HG02852 (cell line): ENCODE measurements around the gene FOXD2.

ENCODE experiments used
- ATAC-seq: cut with Tn5 transposase; IDR thresholded peaks from one replicate; pipeline ENCODE4 v1.9.1; 2021; ENCODE audit warnings: mild to moderate bottlenecking, moderate library complexity; ENCODE audit not compliant: unreplicated experiment

FOXD2 gene

GRCh38 chr1:47459253-47459788 is 21.5 kb downstream of the FOXD2 start:
- ATAC-seq = no peak

GRCh38 chr1:47460040-47460439 is 22.2 kb downstream of the FOXD2 start:
- ATAC-seq = no peak

DNA sequence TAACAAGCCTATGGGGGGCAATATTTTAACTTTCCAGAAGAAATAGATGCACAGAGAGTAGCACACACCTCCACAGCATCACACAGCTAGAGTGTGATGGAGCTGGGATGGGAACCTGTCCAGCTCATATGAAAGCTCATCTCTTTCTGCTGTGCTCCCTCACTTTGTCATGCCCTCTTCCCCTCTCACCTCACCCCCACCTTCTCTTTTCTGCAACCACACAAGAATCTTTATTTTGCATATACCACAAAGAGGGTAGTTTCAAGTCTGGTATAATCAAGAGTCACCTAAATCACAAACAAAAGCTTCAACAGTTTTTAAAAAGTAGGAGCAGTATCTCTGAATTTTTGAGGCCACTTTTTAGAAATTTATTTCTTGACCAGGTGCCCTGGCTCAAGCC is 22.6 kb downstream of the FOXD2 start:
- no peak for ATAC-seq

GRCh38 chr1:47465605-47466004 is 27.8 kb downstream of the FOXD2 start:
- ATAC-seq = no peak

- ATAC-seq = no peak
These were observed 31.0 kb downstream of the FOXD2 start for GRCh38 chr1:47468709-47469389.

- no peak for ATAC-seq
These were observed 31.5 kb downstream of the FOXD2 start for GRCh38 chr1:47469390-47469759.

DNA sequence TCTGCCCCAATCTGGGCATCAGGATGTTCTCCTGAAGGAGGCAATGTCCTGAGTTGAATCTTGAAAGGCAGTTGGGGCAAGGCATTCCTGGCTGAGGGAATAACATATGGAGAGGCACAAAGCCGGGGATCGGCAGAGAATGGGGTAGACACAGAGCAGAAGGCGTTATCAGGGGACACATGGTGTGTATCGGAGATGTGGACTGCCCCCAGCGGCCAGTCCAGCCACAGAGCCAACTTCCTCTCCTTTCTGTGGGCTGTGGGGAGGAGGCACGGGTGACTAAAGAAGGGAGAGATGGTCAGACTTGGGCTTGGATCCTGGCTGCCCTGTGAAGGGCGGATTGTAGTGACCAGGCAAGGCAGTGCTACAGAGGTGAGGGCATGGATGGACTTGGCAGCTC is 32.1 kb downstream of the FOXD2 start:
- ATAC-seq = no peak

DNA sequence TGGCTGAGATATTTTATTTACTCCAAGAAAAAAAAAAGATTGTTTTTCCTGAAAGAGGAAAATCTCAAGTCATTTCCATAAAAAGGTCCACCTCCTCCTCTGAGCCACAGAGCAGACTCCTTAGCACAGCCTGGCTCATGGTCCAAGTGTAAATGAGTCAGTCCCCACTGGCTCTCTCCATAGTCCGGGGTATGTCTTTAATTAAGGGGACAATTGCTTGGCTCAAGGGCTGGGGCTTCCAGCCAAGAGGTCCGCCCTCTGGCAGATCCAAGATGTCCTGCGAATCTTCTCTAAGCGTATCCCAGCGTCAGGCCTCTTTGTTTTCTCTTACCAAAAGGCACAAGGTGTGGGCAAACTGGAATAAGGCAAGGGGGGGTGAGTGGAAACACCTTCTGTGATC is 33.3 kb downstream of the FOXD2 start:
- ATAC-seq = no peak

DNA sequence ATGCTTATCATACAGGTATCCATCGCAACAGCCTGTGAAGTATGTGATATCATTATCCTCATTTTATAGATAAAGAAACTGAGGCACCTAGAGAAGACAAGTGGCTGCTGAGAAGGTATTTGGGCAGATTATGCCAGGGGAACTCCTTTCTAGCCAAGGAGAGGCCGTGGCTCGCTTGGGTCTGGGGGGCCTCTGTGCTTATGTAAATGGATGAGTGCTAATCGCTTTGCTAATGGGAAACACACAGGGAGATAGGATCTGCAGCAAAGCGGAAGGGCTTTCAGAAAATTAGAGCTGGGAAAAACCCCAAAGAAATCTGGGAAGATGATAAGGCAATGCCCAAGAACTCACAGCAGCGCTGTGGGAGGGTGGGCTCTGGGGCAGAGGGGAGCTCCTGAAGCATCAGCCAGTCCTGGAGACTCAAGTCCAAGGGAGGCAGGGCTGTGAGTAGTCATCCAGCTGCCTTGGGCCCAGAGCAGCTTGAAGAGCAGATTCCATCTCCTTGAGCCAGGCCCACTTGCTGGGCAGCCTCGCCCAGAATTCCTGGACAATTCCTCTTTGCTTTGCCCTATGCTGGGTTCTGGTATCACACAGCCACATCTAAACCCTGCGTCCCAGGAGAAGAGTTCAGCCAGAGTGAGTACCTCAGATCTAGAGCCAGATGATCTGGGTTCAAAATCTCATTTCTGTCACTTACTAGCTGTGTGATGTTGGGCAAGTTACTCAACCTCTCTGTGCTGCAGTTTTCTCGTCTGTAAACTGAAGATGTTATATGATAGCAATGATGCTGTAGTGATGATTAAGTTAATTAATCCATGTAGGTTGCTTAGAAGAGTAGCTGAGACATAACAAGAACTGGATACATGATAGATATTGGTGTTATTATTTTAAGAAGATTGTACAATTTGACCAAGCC is 36.7 kb downstream of the FOXD2 start:
- ATAC-seq = no peak

GRCh38 chr1:47477595-47478080 is 39.8 kb downstream of the FOXD2 start:
- no peak for ATAC-seq

- no peak for ATAC-seq
These were observed 40.2 kb downstream of the FOXD2 start for GRCh38 chr1:47478090-47478489.

- no peak for ATAC-seq
These were observed 41.8 kb downstream of the FOXD2 start for GRCh38 chr1:47479664-47480063.

DNA sequence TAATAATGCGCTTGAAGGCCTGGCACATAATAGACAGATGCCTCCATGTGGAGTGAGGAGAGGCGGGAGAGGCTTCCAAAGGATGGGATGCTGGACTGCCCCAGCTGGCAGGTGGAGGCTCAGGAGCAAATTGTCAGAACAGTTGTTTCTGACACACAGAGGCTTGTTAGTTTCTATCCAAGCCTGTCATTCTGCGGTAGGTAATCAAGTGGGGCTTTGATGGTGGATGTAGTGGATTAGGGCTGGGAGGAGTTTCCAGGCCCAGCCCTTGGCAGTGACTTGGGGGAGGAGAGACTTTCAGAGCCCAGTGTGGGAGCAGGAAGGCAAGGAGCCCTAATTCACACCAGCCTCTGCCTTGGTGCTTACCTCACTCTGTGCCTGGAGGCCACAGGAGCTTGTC is 44.1 kb downstream of the FOXD2 start:
- ATAC-seq = no peak

DNA sequence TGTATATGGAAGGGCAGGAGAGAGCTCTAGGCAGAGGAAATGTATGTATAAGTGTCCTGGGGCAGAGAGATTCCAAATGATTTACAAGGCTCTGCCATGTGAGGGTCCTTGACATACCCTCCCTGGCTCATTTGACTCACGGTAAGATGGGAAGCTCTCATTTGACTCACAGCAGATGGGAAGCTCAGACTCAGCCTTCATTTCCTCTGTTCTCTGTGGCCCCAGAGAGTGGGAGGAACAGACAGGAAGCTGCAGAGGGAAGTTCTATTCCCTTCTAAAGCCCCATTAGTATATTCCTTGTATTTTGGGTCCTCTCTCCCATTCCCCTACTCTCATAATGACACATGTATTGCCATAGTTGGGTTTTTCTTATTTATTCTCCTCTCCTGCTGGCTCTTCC is 44.9 kb downstream of the FOXD2 start:
- ATAC-seq = no peak

GRCh38 chr1:47483651-47484050 is 45.8 kb downstream of the FOXD2 start:
- no peak for ATAC-seq

GRCh38 chr1:47485817-47486216 is 48.0 kb downstream of the FOXD2 start:
- ATAC-seq = no peak

GRCh38 chr1:47487332-47487731 is 49.5 kb downstream of the FOXD2 start:
- ATAC-seq = no peak

- ATAC-seq = no peak
These were observed 50.1 kb downstream of the FOXD2 start for GRCh38 chr1:47487850-47488450.
